ES-I3 (cell line): ENCODE measurements around the gene PHLDA3.

Experiments
- H3K36me3 ChIP-seq: 2 replicates; pipeline ENCODE4 v1.6.1; 2013; ENCODE audit warnings: mild to moderate bottlenecking, low read length, control low read depth, moderate library complexity; ENCODE audit not compliant: insufficient read depth
- H3K4me1 ChIP-seq: 2 replicates; pipeline ENCODE4 v1.6.1; 2013; ENCODE audit warnings: mild to moderate bottlenecking, control low read depth, low read length; ENCODE audit not compliant: insufficient read depth
- H3K9ac ChIP-seq: 2 replicates; pipeline ENCODE4 v1.6.1; 2013; ENCODE audit warnings: low read depth, mild to moderate bottlenecking, low read length, moderate library complexity
- H3K9me3 ChIP-seq: 2 replicates; pipeline ENCODE4 v1.6.1; 2013; ENCODE audit warnings: mild to moderate bottlenecking, low read length, moderate library complexity; ENCODE audit not compliant: control insufficient read depth, insufficient read depth

Gene PHLDA3

GRCh38 chr1:201454608-201455007 lies 14.4 kb downstream of the PHLDA3 start:
- Histone ChIP-seq H3K9me3 (no peaks in the 10 kb centered on the region), H3K9ac (no peak overlapping the region), H3K36me3 (no peaks in the 10 kb centered on the region), H3K4me1 (peaks cover 31% of the 10 kb centered on the region)

DNA sequence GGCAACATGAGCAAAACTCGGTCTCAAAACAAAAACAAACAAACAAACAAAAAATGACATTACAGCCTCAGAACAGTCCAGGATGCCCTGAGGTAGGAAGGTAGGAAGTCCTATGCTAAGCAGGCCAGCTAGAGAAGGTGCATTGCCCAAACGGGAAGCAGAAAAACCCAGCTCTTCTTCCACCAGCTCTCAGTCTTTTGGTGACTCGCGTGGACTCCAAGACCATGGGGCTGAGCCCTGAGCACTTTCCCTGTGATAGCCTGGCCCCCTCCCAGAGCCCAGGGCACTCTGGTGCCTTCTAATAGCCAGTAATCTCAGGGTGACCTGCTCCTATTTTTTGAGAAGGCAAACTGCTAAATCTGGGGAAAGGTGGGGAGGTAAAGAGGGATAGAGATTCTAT lies 16.1 kb downstream of the PHLDA3 start:
- Histone ChIP-seq H3K9ac (no peak overlapping the region), H3K4me1 (peaks cover 42% of the 10 kb centered on the region), H3K9me3 (no peaks in the 10 kb centered on the region), H3K36me3 (no peaks in the 10 kb centered on the region)

DNA sequence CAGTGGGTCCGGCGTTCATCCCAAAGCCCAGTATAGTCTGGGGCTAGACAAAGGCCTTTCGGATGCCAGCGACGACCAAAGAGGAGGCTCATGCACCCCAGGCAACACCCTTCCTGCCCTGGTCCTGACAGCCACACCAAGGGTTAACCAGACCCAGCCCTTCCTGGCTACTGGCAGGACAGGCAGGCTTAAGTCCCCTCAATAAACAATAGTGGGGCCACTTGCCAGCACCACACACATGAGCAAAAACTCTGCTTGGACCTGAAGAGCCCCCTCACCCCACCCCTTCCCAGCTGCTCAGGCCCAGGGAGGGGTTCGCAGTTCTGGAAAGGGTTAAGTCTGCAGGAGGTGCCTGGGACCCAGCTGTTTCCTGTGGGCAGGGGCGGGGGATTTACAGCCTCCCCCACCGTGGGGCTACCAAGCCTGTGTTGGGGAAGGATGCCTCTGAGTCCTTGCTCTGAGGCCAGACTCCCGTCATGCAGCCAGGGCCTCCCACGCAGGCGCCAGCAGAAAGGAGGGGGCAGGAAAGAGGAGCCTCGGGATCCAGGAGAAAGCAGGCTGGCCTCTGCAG lies 18.2 kb downstream of the PHLDA3 start:
- Histone ChIP-seq H3K36me3 (no peaks in the 10 kb centered on the region), H3K4me1 (peaks cover 23% of the 10 kb centered on the region)

DNA sequence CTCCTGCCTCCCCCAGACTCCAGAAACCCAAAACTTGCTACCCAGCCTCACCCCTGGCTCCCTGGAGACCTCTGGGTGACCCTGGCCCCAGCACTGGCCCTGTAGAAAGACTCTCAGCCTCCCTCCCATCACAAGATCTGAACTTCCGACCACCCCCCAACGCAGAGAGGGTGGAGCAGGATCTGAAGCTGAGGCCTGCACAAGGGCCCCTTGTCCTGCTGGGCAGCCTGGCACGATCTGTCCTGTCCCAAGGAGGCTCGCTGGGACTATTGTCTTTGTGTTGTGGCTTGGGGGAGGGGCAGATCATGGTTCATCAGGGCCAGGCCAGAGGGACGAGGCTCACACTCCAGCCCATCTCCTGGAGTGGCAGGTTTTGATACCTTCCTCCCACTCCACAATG lies 20.0 kb downstream of the PHLDA3 start:
- no peaks in the 10 kb centered on the region for H3K36me3 ChIP-seq
- H3K9me3 ChIP-seq, result no peaks in the 10 kb centered on the region
- H3K4me1 ChIP-seq, result peaks cover 31% of the 10 kb centered on the region
- no peak overlapping the region for H3K9ac ChIP-seq

More for the DNA sequence above, 18.2 kb downstream of the PHLDA3 start:
- Histone ChIP-seq H3K9me3 (no peaks in the 10 kb centered on the region), H3K9ac (no peak overlapping the region)

DNA sequence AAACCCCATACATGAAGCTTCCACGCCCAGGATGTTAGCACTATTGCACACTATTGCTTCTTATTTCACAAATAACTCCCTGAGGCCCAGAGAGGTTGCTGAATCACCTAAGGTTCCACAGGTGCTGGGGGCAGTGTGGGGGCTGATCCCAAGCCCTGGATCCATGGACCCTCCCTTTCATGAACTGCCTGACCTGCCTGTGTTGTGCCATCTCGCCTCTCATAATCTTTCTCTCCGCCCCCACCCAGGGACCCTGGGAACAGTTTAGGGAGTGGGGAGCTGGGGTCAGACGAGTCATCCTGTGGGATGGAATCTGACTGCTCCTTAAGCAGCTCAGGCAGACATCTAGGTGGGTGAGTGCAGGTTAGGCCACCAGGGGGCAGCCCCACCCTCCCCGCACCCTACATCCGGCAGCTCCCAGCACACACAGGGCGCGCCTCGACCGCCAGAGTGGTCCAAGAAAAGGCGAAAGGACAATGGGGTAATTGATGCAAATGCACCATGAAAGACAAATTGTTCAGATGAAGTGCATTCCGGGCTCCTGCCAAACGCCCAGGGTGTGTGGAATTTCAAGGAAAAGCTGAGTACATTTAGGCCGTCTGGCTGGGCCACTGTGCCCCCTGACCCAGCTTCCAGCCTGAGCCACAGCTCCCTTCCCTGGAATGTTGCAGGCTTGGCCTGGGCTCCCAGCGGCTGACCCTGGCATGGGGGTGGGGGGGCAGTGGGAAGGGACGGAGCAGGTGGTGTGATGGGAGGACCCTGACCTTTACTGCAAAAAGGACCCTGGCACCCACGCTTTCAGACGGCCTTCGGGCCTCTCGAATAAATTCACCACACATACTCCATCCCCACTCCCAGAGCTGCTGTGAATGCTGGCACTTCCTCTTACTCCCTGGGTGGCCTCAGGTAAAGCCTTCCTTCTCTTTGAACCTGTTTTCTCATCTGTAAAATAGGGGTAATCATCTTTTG lies 20.8 kb downstream of the PHLDA3 start:
- no peaks in the 10 kb centered on the region for H3K36me3 ChIP-seq
- peaks cover 31% of the 10 kb centered on the region for H3K4me1 ChIP-seq
- H3K9ac ChIP-seq, result no peak overlapping the region
- H3K9me3 ChIP-seq, result no peaks in the 10 kb centered on the region

- no peak overlapping the region for H3K9ac ChIP-seq
- H3K9me3 ChIP-seq, result no peaks in the 10 kb centered on the region
- H3K36me3 ChIP-seq, result no peaks in the 10 kb centered on the region
- peaks cover 22% of the 10 kb centered on the region for H3K4me1 ChIP-seq
Measured at GRCh38 chr1:201445310-201445709, 23.7 kb downstream of the PHLDA3 start.

DNA sequence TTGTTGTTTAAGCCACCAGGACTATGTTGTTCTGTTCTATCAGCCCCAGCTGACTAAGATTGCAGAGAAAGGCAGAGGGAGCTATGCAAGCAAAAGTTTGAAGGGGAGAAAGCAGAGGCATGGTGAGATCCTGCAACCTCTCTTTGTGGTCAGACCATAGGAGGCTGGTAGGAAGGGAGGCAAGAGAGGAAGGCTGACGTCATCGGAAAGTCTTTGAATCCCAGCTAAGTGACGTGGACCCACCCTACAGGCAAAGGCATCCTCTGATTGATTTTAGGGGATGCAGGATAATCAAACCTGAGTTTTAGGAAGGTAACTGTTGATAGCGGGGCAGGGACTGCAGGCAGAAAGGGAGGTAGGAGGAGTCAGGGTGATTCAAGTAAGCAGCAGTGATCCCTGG lies 24.2 kb downstream of the PHLDA3 start:
- Histone ChIP-seq H3K4me1 (peaks cover 19% of the 10 kb centered on the region), H3K36me3 (no peaks in the 10 kb centered on the region), H3K9me3 (no peaks in the 10 kb centered on the region), H3K9ac (no peak overlapping the region)

DNA sequence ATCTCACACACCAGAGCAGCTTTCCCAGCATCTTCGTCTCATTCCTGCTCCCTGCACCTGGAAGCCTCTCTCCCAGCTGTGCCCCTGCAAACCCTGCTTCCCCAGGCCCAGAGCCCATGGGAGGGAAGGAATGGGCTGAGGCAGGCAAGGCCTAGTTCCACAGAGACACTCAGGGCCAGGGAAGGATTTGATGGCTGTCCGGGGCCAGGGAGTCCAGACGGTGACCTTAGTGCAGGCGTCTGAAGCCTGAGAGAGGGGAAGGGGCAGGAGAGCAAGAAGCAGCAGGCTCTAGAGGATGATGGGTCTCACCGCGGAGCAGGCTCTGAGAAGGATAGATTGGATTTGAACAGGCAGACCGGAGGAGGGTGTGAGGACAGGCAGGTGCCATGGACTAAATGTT lies 25.2 kb downstream of the PHLDA3 start:
- Histone ChIP-seq H3K36me3 (no peaks in the 10 kb centered on the region), H3K9me3 (no peaks in the 10 kb centered on the region), H3K9ac (no peak overlapping the region), H3K4me1 (peaks cover 12% of the 10 kb centered on the region)

DNA sequence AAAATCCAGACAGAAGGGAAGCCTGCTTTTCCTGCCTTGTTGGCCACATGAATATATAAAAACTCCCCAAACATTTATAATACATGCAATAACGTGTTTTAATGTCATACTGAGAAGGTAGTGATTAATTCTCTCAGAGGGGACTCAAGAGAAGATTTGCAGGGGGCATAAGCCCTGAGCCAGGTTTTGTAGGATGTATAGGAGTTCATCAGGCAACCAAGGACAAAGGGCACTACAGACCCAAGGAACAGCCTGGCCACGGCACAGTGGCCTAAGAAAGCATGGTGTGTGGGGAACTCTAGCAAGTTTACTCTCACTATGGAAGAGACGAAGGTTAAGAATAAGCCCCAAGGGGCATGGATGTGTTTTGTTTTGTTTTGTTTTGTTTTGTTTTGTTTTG lies 32.0 kb downstream of the PHLDA3 start:
- no peaks in the 10 kb centered on the region for H3K36me3 ChIP-seq
- no peaks in the 10 kb centered on the region for H3K9me3 ChIP-seq
- peaks cover 9% of the 10 kb centered on the region for H3K4me1 ChIP-seq
- no peak overlapping the region for H3K9ac ChIP-seq

- H3K9ac ChIP-seq, result no peak overlapping the region
- H3K36me3 ChIP-seq, result no peaks in the 10 kb centered on the region
- peaks cover 11% of the 10 kb centered on the region for H3K4me1 ChIP-seq
- no peaks in the 10 kb centered on the region for H3K9me3 ChIP-seq
Measured at GRCh38 chr1:201436393-201436792, 32.6 kb downstream of the PHLDA3 start.

GRCh38 chr1:201434266-201434665 lies 34.7 kb downstream of the PHLDA3 start:
- Histone ChIP-seq H3K36me3 (no peaks in the 10 kb centered on the region), H3K9me3 (no peaks in the 10 kb centered on the region), H3K4me1 (peaks cover 17% of the 10 kb centered on the region), H3K9ac (no peak overlapping the region)

GRCh38 chr1:201433609-201434008 lies 35.4 kb downstream of the PHLDA3 start:
- Histone ChIP-seq H3K4me1 (peaks cover 17% of the 10 kb centered on the region), H3K9me3 (no peaks in the 10 kb centered on the region), H3K36me3 (no peaks in the 10 kb centered on the region), H3K9ac (no peak overlapping the region)

DNA sequence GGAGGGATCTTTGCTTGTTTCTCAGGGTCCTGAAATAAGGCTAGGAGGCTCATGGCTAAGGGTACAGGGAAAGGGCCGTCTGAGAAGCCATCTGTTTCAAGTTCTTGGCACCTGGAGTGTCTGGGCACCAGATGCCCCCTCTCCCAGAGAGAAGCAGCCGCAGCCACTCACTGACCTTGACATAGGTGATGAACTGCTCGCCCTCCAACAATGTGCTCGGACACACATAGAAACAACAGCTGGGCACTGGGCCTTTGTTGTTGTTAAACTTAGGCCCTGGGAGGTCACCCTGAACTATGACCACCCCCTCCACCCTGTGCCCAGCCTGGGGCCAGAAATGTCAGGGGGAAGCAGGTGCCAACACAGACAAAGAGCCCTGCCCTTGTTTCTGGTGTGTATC lies 38.2 kb downstream of the PHLDA3 start:
- Histone ChIP-seq H3K36me3 (no peaks in the 10 kb centered on the region), H3K9me3 (no peaks in the 10 kb centered on the region), H3K9ac (no peak overlapping the region), H3K4me1 (peaks cover 11% of the 10 kb centered on the region; the same call in 1 of the 2 replicates)

DNA sequence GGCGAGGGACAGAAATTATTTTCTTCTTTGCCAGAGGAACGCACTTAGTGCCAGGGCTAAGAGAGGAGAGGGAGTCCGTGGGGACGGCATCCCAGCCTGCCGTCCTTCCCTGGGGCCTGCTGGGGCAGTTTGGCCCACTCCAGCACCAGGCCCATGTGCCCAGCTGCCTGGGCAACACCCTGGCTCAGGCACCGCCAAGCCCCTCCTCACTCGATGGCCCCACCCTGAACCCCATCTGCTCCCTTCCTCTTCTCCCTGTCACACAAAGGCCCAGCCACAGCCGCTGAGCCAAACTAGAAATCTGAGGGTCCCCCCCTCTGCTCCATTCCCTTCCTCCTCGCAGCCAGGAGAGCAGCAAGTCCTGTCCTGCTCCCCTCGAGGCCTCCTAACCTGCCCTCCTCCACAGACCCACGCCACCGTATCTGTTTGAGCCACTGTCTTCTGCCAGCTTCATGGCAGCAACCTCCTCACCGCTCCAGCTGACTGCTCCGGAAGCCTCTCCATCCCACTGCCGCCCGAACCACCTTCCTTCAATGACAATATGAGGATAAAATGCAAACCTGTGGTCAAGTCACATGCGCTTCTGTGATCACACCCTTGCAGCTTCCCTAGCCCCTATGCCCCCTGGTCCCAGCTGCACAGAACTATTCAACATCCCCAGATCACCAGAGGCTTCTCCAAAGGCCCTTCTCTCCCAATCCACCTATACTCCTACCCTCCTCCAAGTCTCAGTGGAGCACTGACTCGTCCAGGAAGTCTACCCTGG lies 39.1 kb downstream of the PHLDA3 start:
- Histone ChIP-seq H3K36me3 (no peaks in the 10 kb centered on the region), H3K4me1 (peaks cover 11% of the 10 kb centered on the region; the same call in 1 of the 2 replicates), H3K9ac (no peak overlapping the region), H3K9me3 (no peaks in the 10 kb centered on the region)
